ENCODE measurements around the gene ZFP14.

Gene ZFP14

GRCh38 chr19:36378625-36379509 is at the start of gene ZFP14:
ZFP14 (minus strand) TSS chr19:36379201; CDS start chr19:36367892, 11,309 bp downstream.
- peak; percentile 95 for DNase-seq

- DNase-seq, result no peak
Measured at GRCh38 chr19:36423925-36424324, 44.9 kb upstream of the ZFP14 start.

GRCh38 chr19:36421749-36422481 is 42.9 kb upstream of the ZFP14 start:
- DNase-seq, result peak; percentile 2

- DNase-seq, result peak; percentile 4
Measured at GRCh38 chr19:36420961-36421748, 42.2 kb upstream of the ZFP14 start.

- DNase-seq, result peak; percentile 85
Measured at GRCh38 chr19:36418287-36419001, 39.4 kb upstream of the ZFP14 start, which contains the start of gene ZFP82. ZFP82 (minus strand) TSS chr19:36418644; CDS start chr19:36409789, 8,855 bp downstream.

GRCh38 chr19:36417752-36418286 is 38.8 kb upstream of the ZFP14 start:
- DNase-seq, result no peak

GRCh38 chr19:36409841-36410240 is 30.8 kb upstream of the ZFP14 start:
- no peak for DNase-seq

GRCh38 chr19:36408101-36408500 is 29.1 kb upstream of the ZFP14 start:
- DNase-seq, result no peak

GRCh38 chr19:36404498-36404897 is 25.5 kb upstream of the ZFP14 start:
- no peak for DNase-seq

GRCh38 chr19:36401475-36401874 is 22.5 kb upstream of the ZFP14 start:
- DNase-seq, result no peak

GRCh38 chr19:36398571-36398970 is 19.6 kb upstream of the ZFP14 start:
- DNase-seq, result no peak

- no peak for DNase-seq
Measured at GRCh38 chr19:36392916-36393673, 14.1 kb upstream of the ZFP14 start.

GRCh38 chr19:36379510-36379819 is 464 bp upstream of the ZFP14 start:
- no peak for DNase-seq

- DNase-seq, result no peak
Measured at GRCh38 chr19:36377541-36378178, 1.3 kb downstream of the ZFP14 start.

GRCh38 chr19:36373638-36374156 is 5.3 kb downstream of the ZFP14 start:
- no peak for DNase-seq

- DNase-seq, result no peak
Measured at GRCh38 chr19:36371886-36372285, 7.1 kb downstream of the ZFP14 start.

GRCh38 chr19:36363845-36364244 is 15.2 kb downstream of the ZFP14 start:
- no peak for DNase-seq

GRCh38 chr19:36340786-36341372 is 38.1 kb downstream of the ZFP14 start:
- no peak for DNase-seq

- DNase-seq, result peak; percentile 70
Measured at GRCh38 chr19:36331353-36332228, 47.4 kb downstream of the ZFP14 start.

Measured in stimulated activated CD4-positive, alpha-beta T cell treated with anti-CD3 and anti-CD28 coated beads, Interleukin-15, amount 100 ng/mL, for 24 hours (primary cell).